Thymus (tissue), 11 donors: ENCODE measurements around the gene GPANK1. TPM values are rescaled to one million over a fixed set of nuclear protein-coding genes. Genes with fewer than 3 reads are reported as not detected.
A peak's percentile ranks its signal among the peaks of the same experiment; 100 is the strongest.

Source experiments
- DNase-seq, 9 donors: peaks; one replicate each; pipeline ENCODE4 v3.0.0-alpha.2; 2013; ENCODE audit warnings: low spot score in 9 of 9, low read depth in 6 of 9, missing footprints in 1 of 9
- H3K27ac ChIP-seq, 2 donors: one replicate each; pipeline ENCODE4 v1.5.1; 2013; ENCODE audit warnings: control low read depth in 1 of 2, low read depth in 1 of 2, low read length in 1 of 2, mild to moderate bottlenecking in 1 of 2, moderate library complexity in 1 of 2
- H3K27me3 ChIP-seq, 2 donors: one replicate each; pipeline ENCODE4 v1.5.1; 2013; ENCODE audit warnings: low read length in 1 of 2; ENCODE audit not compliant: control insufficient read depth in 2 of 2, insufficient read depth in 1 of 2
- H3K36me3 ChIP-seq, 2 donors: one replicate each; pipeline ENCODE4 v1.5.1; 2013; ENCODE audit warnings: low read length in 1 of 2, mild to moderate bottlenecking in 1 of 2, moderate library complexity in 1 of 2; ENCODE audit not compliant: control insufficient read depth in 2 of 2, insufficient read depth in 2 of 2
- H3K4me1 ChIP-seq, 2 donors: one replicate each; pipeline ENCODE4 v1.5.1; 2013; ENCODE audit warnings: low read length in 2 of 2; ENCODE audit not compliant: control insufficient read depth in 2 of 2, insufficient read depth in 2 of 2
- H3K4me3 ChIP-seq, 2 donors: one replicate each; pipeline ENCODE4 v1.5.1; 2013; ENCODE audit warnings: low read length in 2 of 2, control low read depth in 1 of 2, mild to moderate bottlenecking in 1 of 2
- H3K9me3 ChIP-seq, 2 donors: one replicate each; pipeline ENCODE4 v1.5.1; 2013; ENCODE audit warnings: low read length in 1 of 2, mild to moderate bottlenecking in 1 of 2; ENCODE audit not compliant: control insufficient read depth in 2 of 2, insufficient read depth in 1 of 2
- WGBS: extraction: QIAGEN DNeasy Blood & Tissue Kit; methylation state at CpG from one replicate; pipeline ENCODE4 v1.1.7; 2013; 5-methylcytosine and 5-hydroxymethylcytosine counted together
- polyA plus RNA-seq: library from polyadenylated mRNA; stranded (reverse); fragments of 200-250 nt; gene quantifications from one replicate; pipeline ENCODE4 v1.2.3, GENCODE V29; 2013
- total RNA-seq: library from RNA; stranded (reverse); fragments of 120-200 nt; gene quantifications from one replicate; pipeline ENCODE4 v1.2.4, GENCODE V29; 2013
- donor health status: healthy.

The GPANK1 gene
- total and polyA plus RNA-seq, 2 donors: 13.8 to 25.2 TPM

- H3K27me3 ChIP-seq: peaks cover 0 to 5% of the 10 kb centered on the region in 2 donors
- no peak overlapping the region for H3K27ac ChIP-seq
- no peaks in the 10 kb centered on the region for H3K4me1 ChIP-seq
- WGBS: 97% methylated on average over 14 of the region's 14 CpGs
- DNase-seq: no peak
- no peaks in the 10 kb centered on the region for H3K9me3 ChIP-seq
- peaks cover 77 to 85% of the 10 kb centered on the region in 2 donors for H3K36me3 ChIP-seq
- H3K4me3 ChIP-seq: no peak overlapping the region
Observed at GRCh38 chr6:31687860-31688693, 23.3 kb upstream of the GPANK1 start.

DNA sequence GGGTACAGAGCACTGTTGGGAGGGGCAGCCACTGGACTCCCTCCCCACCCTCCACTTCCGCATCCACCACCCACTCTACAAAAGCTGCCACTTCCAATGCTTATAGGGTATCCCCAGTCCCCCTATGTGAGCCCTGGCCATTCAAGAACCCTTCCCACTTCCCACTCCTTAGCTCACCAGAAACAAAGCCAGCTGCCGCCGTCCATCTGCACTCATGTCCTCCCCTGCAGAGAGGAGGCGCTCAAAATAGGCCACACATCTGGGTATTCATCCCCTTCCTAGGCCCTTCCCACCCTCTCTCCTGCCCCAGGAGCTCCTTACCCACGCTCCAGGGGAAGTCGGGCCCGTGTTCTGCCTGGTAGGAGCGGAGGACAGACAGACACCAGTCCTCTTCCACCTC, 22.5 kb upstream of the GPANK1 start:
- no peaks in the 10 kb centered on the region for H3K4me1 ChIP-seq
- WGBS: 96% methylated on average over 8 of the region's 8 CpGs
- H3K27me3 ChIP-seq: peaks cover 0 to 11% of the 10 kb centered on the region in 2 donors
- no peak overlapping the region for H3K27ac ChIP-seq
- H3K4me3 ChIP-seq: no peak overlapping the region
- H3K9me3 ChIP-seq: no peaks in the 10 kb centered on the region
- no peak for DNase-seq
- H3K36me3 ChIP-seq: peaks cover 70 to 77% of the 10 kb centered on the region in 2 donors

- peaks cover 0 to 19% of the 10 kb centered on the region in 2 donors for H3K27me3 ChIP-seq
- no peak for DNase-seq
- H3K4me1 ChIP-seq: peaks cover 0 to 3% of the 10 kb centered on the region in 2 donors
- WGBS: 97% methylated on average over 5 of the region's 5 CpGs
- H3K27ac ChIP-seq: no peak overlapping the region
- no peak overlapping the region for H3K4me3 ChIP-seq
- peaks cover 64 to 71% of the 10 kb centered on the region in 2 donors for H3K36me3 ChIP-seq
- no peaks in the 10 kb centered on the region for H3K9me3 ChIP-seq
Observed at GRCh38 chr6:31686483-31686882, 21.7 kb upstream of the GPANK1 start.

DNA sequence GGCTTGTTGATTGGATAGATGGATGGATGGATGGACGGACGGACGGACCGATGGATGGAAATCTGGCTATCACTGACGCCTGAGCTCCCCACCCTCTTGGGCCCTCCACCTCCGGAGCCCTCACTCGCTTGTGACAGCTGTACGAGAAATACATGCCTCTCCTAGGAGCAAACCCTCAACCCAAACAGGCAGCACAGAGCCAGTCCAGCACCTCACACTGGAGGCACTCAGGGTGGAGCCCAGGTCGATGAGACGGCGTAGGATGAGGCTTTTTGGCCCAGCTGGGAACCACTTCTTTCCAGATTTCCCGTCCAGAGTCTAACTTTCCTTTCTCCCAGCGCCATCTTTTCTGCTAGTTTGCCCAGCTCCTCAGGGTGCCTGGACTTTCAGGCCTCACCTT, 18.8 kb upstream of the GPANK1 start:
- no peak overlapping the region for H3K4me3 ChIP-seq

DNA sequence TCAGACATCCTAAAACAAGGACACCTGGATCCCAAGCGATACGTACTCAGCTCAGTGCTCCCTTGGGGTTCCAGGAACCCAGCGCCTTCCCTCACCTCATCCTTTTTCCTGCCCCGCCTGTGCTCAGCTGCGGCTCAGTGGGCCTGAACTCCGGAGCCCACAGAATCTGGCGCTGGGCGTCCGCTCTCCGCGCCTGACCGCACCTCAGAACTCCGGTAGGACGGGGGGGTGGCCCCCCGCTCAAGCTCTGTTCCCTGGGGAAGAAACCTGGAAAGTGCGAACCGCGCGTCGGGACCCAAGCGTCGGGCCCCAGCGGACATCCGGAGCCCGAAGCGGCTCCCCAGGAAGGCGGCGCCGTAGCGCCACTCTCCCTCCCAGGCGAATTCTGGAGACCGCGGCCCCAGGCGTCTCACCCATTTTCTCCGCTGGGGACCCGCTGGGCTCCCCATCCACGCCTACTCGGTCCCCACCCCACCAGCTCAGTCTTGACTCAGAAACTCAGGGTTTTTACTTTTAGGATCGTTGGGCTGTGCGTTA, 16.4 kb upstream of the GPANK1 start:
- peaks cover 0 to 34% of the 10 kb centered on the region in 2 donors for H3K27me3 ChIP-seq
- DNase-seq: peak in 2 of 9 donors; percentile 43 to 65
- WGBS: under 1% methylated on average over 40 of the region's 40 CpGs
- H3K36me3 ChIP-seq: peaks cover 11 to 18% of the 10 kb centered on the region in 2 donors
- H3K9me3 ChIP-seq: no peaks in the 10 kb centered on the region
- H3K4me1 ChIP-seq: peaks cover 2 to 27% of the 10 kb centered on the region in 2 donors
- H3K4me3 ChIP-seq: peak overlapping the region; percentile 62 to 70
- peak overlapping the region; percentile 37 to 46 for H3K27ac ChIP-seq

More for the DNA sequence above, 18.8 kb upstream of the GPANK1 start:
- 95% methylated on average over 13 of the region's 13 CpGs for WGBS
- Histone ChIP-seq H3K4me1 (peaks cover 2 to 20% of the 10 kb centered on the region in 2 donors), H3K36me3 (peaks cover 35 to 42% of the 10 kb centered on the region in 2 donors), H3K27ac (no peak overlapping the region), H3K9me3 (no peaks in the 10 kb centered on the region), H3K27me3 (peaks cover 0 to 34% of the 10 kb centered on the region in 2 donors)
- no peak for DNase-seq

- DNase-seq: peak in 3 of 9 donors; percentile 57 to 71 (median 58)
- Histone ChIP-seq H3K27me3 (peaks cover 0 to 34% of the 10 kb centered on the region in 2 donors), H3K36me3 (peaks cover 8 to 16% of the 10 kb centered on the region in 2 donors), H3K4me3 (peak within 1 kb of the TSS; percentile 62 to 70), H3K9me3 (no peaks in the 10 kb centered on the region), H3K4me1 (peaks cover 2 to 27% of the 10 kb centered on the region in 2 donors), H3K27ac (peak within 1 kb of the TSS; percentile 37 to 46)
- WGBS: 20% methylated on average over 17 of the region's 17 CpGs
Observed at GRCh38 chr6:31680226-31681134, 15.7 kb upstream of the GPANK1 start, which contains the start of gene LY6G5C. LY6G5C (minus strand) TSS chr6:31681067; CDS start chr6:31680373, 694 bp downstream.

GRCh38 chr6:31677955-31678354, 13.2 kb upstream of the GPANK1 start:
- peaks cover 11 to 17% of the 10 kb centered on the region in 2 donors for H3K36me3 ChIP-seq

GRCh38 chr6:31676904-31677303, 12.1 kb upstream of the GPANK1 start:
- Histone ChIP-seq H3K27me3 (peaks cover 0 to 19% of the 10 kb centered on the region in 2 donors), H3K9me3 (no peaks in the 10 kb centered on the region), H3K4me1 (peaks cover 2 to 27% of the 10 kb centered on the region in 2 donors), H3K36me3 (peaks cover 16 to 26% of the 10 kb centered on the region in 2 donors), H3K4me3 (no peak overlapping the region), H3K27ac (no peak overlapping the region)
- no peak for DNase-seq
- WGBS: 97% methylated on average over 6 of the region's 6 CpGs

More at GRCh38 chr6:31677955-31678354, 13.2 kb upstream of the GPANK1 start:
- Histone ChIP-seq H3K9me3 (no peaks in the 10 kb centered on the region), H3K27me3 (peaks cover 0 to 28% of the 10 kb centered on the region in 2 donors), H3K4me1 (peaks cover 2 to 27% of the 10 kb centered on the region in 2 donors), H3K27ac (no peak overlapping the region), H3K4me3 (no peak overlapping the region)
- 89% methylated on average over 8 of the region's 8 CpGs for WGBS
- DNase-seq: no peak
